ENCODE measurements around the gene SLC22A14. TPM values are rescaled to one million over a fixed set of nuclear protein-coding genes. Genes with fewer than 3 reads are reported as not detected.

SLC22A14 gene
- total RNA-seq, 1 experiment from 2014 or later, result not detected

GRCh38 chr3:38283810-38284755, 2.0 kb downstream of the SLC22A14 start:
- no CpG with 5 or more reads among the region's 16 CpGs for WGBS (ENCODE audit: extremely low coverage, insufficient read length, low lambda C conversion rate)
- Mint-ChIP-seq H3K27ac (peak overlapping the region in 1 of 3 experiments; percentile 23; a peak in 1 of 7 replicates), H3K4me3 (no peak overlapping the region), H3K4me1 (peaks cover 7 to 9% of the 10 kb centered on the region in 2 experiments), H3K27me3 (ENCODE audit: low read depth) (no peaks in the 10 kb centered on the region; the same call in none of the 2 replicates), H3K36me3 (ENCODE audit: insufficient read depth in 1 of 3, low read depth in 3 of 3) (no peaks in the 10 kb centered on the region), H3K9me3 (no peaks in the 10 kb centered on the region)
- Histone ChIP-seq H3T11ph (ENCODE audit: low read length) (no peak overlapping the region), H3K27me3 (ENCODE audit: insufficient read depth, low read length) (no peaks in the 10 kb centered on the region), H3K56ac (ENCODE audit: insufficient read length, low read depth, low read length) (no peak overlapping the region), H2BK15ac (ENCODE audit: low read depth, low read length) (no peak overlapping the region), H3K79me1 (ENCODE audit: insufficient read depth, low read depth, low read length, poor library complexity, severe bottlenecking) (no peaks in the 10 kb centered on the region), H2BK5ac (ENCODE audit: insufficient read length, low read length) (no peak overlapping the region), H2BK120ac (ENCODE audit: low read depth, low read length, poor library complexity, severe bottlenecking) (no peak overlapping the region), H3K27ac (ENCODE audit: insufficient read length, low read depth, low read length) (no peak overlapping the region), H3K23ac (ENCODE audit: insufficient read length, low read depth, low read length) (no peak overlapping the region), H4K20me1 (ENCODE audit: control insufficient read depth, insufficient read depth, insufficient read length) (no peaks in the 10 kb centered on the region), H4K91ac (ENCODE audit: insufficient read length, low read depth, low read length) (no peak overlapping the region), H3K4me1 (ENCODE audit: insufficient read depth, low read length) (no peaks in the 10 kb centered on the region), H3K23me2 (ENCODE audit: insufficient read length, low read depth, low read length, poor library complexity, severe bottlenecking) (no peaks in the 10 kb centered on the region), H3K14ac (ENCODE audit: insufficient read depth, low read length) (no peak overlapping the region), H2BK20ac (ENCODE audit: low read depth, low read length, poor library complexity, severe bottlenecking) (no peak overlapping the region), H2AK5ac (ENCODE audit: insufficient read length, low read length) (no peak overlapping the region), H3K9ac (ENCODE audit: extremely low read depth, insufficient read length, low read length) (no peak overlapping the region), H2AFZ (ENCODE audit: low read length) (no peak overlapping the region), H3K4ac (ENCODE audit: low read depth, low read length) (no peak overlapping the region), H3K18ac (ENCODE audit: insufficient read length, low read depth, low read length) (no peak overlapping the region), H3K4me2 (ENCODE audit: insufficient read depth, insufficient read length, low read length) (no peak overlapping the region), H4K8ac (replicated peaks; ENCODE audit: insufficient read length, low read depth, low read length) (no peak overlapping the region), H3K9me3 (ENCODE audit: control insufficient read depth, low read depth, low read length) (no peaks in the 10 kb centered on the region), H4K5ac (ENCODE audit: insufficient read length, low read depth, low read length) (no peak overlapping the region), H2BK12ac (ENCODE audit: insufficient read length, low read depth, low read length) (no peak overlapping the region), H3K79me2 (ENCODE audit: insufficient read depth, low read length) (no peaks in the 10 kb centered on the region)
- TF ChIP-seq CTCF (conservative IDR thresholded peaks at IDR 0.05), result no peak
- DNase-seq, result no peak

Measured in H9 (cell line).